Natural killer cell (primary cell): ENCODE measurements around the gene TP53BP2. TPM values are rescaled to one million over a fixed set of nuclear protein-coding genes. Genes with fewer than 3 reads are reported as not detected.
A peak's percentile ranks its signal among the peaks of the same experiment; 100 is the strongest.

Experiments used
- ATAC-seq, 3 donors: fragments of 150-1000 bp in 2 of 3; fragments of 200-7000 bp in 1 of 3; cut with Tn5 transposase; 1 replicate in 1 of 3; 2 replicates in 2 of 3; pipeline ENCODE4 v1.10.0; 2021; ENCODE audit warnings: mild to moderate bottlenecking in 2 of 3, moderate library complexity in 2 of 3
- DNase-seq, 2 donors: peaks; one replicate each; pipeline versions ENCODE4 v3.0.0 to v3.0.0-alpha.2; 2013 to 2021; ENCODE audit warnings: mixed read lengths in 1 of 2
- H3K27ac ChIP-seq: one replicate; pipeline ENCODE4 v1.5.1; 2013; ENCODE audit warnings: mild to moderate bottlenecking, low read length
- H3K27me3 ChIP-seq: one replicate; pipeline ENCODE4 v1.6.1; 2013; ENCODE audit warnings: low read length; ENCODE audit not compliant: control insufficient read depth, insufficient read depth
- H3K36me3 ChIP-seq: one replicate; pipeline ENCODE4 v1.6.1; 2013; ENCODE audit warnings: low read length; ENCODE audit not compliant: control insufficient read depth, insufficient read depth
- H3K4me1 ChIP-seq: one replicate; pipeline ENCODE4 v1.6.1; 2013; ENCODE audit warnings: low read length; ENCODE audit not compliant: control insufficient read depth, insufficient read depth
- H3K4me3 ChIP-seq: one replicate; pipeline ENCODE4 v1.5.1; 2013; ENCODE audit warnings: low read length
- H3K9me3 ChIP-seq: one replicate; pipeline ENCODE4 v1.6.1; 2013; ENCODE audit warnings: low read length; ENCODE audit not compliant: control insufficient read depth, insufficient read depth
- H3K27ac Mint-ChIP-seq, 2 donors: one replicate each; pipeline ENCODE4 v1.8.0; 2022; ENCODE audit warnings: mild to moderate bottlenecking in 2 of 2, mixed read lengths in 2 of 2, moderate library complexity in 1 of 2
- H3K27me3 Mint-ChIP-seq, 2 donors: one replicate each; pipeline ENCODE4 v1.8.0; 2022; ENCODE audit warnings: low read depth in 2 of 2, mixed read lengths in 2 of 2
- H3K36me3 Mint-ChIP-seq: one replicate; pipeline ENCODE4 v1.8.0; 2022; ENCODE audit warnings: mixed read lengths
- H3K4me1 Mint-ChIP-seq, 2 donors: one replicate each; pipeline ENCODE4 v1.8.0; 2022; ENCODE audit warnings: mixed read lengths in 2 of 2
- H3K4me3 Mint-ChIP-seq: one replicate; pipeline ENCODE4 v1.8.0; 2022; ENCODE audit warnings: mild to moderate bottlenecking, moderate library complexity, mixed read lengths
- H3K9me3 Mint-ChIP-seq, 2 donors: one replicate each; pipeline ENCODE4 v1.8.0; 2022; ENCODE audit warnings: mixed read lengths in 2 of 2
- WGBS: methylation state at CpG from one replicate; pipeline ENCODE4 v1.1.7; 2013; ENCODE audit warnings: missing lambda C conversion rate; ENCODE audit not compliant: insufficient coverage; 5-methylcytosine and 5-hydroxymethylcytosine counted together
- intact Hi-C: fragments of 100-400 bp; cut with micrococcal nuclease; formaldehyde crosslinking; loops from one replicate; pipeline ENCODE4 v1.14.2; 2022
- total RNA-seq, 4 donors: library from RNA; stranded (reverse); fragments of 120-200 nt in 1 of 4; gene quantifications; one replicate each; pipeline versions ENCODE4 v1.2.3 to v1.2.4, GENCODE V29; 2013 to 2022
- TF ChIP-seq, protein P1 (sequence below): fragments of 200-600 bp; IDR thresholded peaks from one replicate; pipeline ENCODE4 v1.8.0; 2022; ENCODE audit warnings: antibody characterized with exemption

TP53BP2 gene
- total RNA-seq, 3 donors from 2014 or later (not counting 1 experiment from before 2014, with no cell fraction given), result 69.7 to 93.7 (median 78.8) TPM

DNA sequence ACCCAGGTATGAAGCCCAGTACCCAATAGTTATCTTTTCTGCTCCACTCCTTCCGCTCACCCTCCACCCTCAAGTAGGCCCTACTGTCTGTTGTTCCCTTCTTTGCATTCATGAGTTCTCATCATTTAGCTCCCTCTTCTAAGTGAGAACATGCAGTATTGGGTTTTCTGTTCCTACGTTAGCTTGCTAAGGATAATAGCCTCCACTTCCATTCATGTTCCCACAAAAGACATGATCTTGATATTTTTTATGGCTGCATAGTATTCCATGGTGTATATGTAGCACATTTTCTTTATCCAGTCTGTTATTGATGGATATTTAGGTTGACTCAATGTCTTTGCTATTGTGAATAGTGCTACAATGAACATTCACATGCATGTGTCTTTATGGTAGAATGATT lies 2.8 kb upstream of the TP53BP2 start:
- H3K4me1 ChIP-seq, result peaks cover 16% of the 10 kb centered on the region
- H3K27me3 ChIP-seq, result peaks cover 2% of the 10 kb centered on the region
- TF ChIP-seq, protein P1, sequence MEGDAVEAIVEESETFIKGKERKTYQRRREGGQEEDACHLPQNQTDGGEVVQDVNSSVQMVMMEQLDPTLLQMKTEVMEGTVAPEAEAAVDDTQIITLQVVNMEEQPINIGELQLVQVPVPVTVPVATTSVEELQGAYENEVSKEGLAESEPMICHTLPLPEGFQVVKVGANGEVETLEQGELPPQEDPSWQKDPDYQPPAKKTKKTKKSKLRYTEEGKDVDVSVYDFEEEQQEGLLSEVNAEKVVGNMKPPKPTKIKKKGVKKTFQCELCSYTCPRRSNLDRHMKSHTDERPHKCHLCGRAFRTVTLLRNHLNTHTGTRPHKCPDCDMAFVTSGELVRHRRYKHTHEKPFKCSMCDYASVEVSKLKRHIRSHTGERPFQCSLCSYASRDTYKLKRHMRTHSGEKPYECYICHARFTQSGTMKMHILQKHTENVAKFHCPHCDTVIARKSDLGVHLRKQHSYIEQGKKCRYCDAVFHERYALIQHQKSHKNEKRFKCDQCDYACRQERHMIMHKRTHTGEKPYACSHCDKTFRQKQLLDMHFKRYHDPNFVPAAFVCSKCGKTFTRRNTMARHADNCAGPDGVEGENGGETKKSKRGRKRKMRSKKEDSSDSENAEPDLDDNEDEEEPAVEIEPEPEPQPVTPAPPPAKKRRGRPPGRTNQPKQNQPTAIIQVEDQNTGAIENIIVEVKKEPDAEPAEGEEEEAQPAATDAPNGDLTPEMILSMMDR, result no peak
- peaks cover 22 to 27% of the 10 kb centered on the region in 2 donors for H3K4me1 Mint-ChIP-seq
- H3K36me3 Mint-ChIP-seq, result no peaks in the 10 kb centered on the region
- intact Hi-C loops, result loop anchor here (5.0 kb wide), 1 partner anchor 131 kb away; no protein-coding TSS in a partner anchor
- no peak for ATAC-seq
- peaks cover 0 to 6% of the 10 kb centered on the region in 2 donors for H3K27me3 Mint-ChIP-seq
- H3K9me3 ChIP-seq, result no peaks in the 10 kb centered on the region
- H3K27ac ChIP-seq, result no peak overlapping the region
- H3K4me3 Mint-ChIP-seq, result no peak overlapping the region
- H3K36me3 ChIP-seq, result no peaks in the 10 kb centered on the region
- DNase-seq, result no peak
- 100% methylated on average over 1 of the region's 2 CpGs for WGBS
- H3K9me3 Mint-ChIP-seq, result no peaks in the 10 kb centered on the region
- H3K4me3 ChIP-seq, result no peak overlapping the region
- no peak overlapping the region for H3K27ac Mint-ChIP-seq

DNA sequence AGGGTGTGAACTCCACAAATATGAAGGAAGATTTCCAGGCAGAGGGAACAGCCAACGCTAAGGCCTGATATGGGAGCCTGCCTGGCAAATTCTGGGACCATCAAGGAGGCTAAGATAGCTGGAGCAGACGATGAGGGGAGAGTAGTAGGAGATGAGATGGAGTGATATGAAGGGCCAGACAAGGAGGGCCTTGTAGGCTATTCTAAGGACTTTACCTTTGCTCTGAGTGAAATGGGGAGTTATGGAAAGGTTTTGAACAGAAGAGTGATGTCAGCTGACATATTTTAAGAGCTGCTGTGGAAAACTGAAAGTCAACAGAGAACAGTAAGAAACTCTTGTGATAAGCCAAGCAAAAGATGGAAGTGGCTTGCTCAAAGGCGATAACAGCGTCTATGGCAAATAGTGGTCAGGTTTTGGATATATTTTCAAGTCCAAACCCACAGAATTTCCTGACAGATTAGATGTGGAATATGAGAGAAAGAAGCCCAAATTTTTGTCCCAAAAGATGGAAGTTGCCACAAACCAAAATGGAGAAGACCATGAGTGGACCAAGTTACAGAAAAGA lies 2.1 kb upstream of the TP53BP2 start:
- 96% methylated on average over 4 of the region's 4 CpGs for WGBS
- H3K27me3 Mint-ChIP-seq, result peaks cover 0 to 6% of the 10 kb centered on the region in 2 donors
- no peak overlapping the region for H3K27ac ChIP-seq
- no peak overlapping the region for H3K4me3 Mint-ChIP-seq
- TF ChIP-seq, protein P1, result no peak
- no peaks in the 10 kb centered on the region for H3K36me3 Mint-ChIP-seq
- peaks cover 16% of the 10 kb centered on the region for H3K4me1 ChIP-seq
- no peak for ATAC-seq
- no peak overlapping the region for H3K4me3 ChIP-seq
- H3K27me3 ChIP-seq, result peaks cover 2% of the 10 kb centered on the region
- no peaks in the 10 kb centered on the region for H3K9me3 ChIP-seq
- DNase-seq, result no peak
- peaks cover 27% of the 10 kb centered on the region in 2 donors for H3K4me1 Mint-ChIP-seq
- intact Hi-C loops, result loop anchor here (5.0 kb wide), 1 partner anchor 131 kb away; no protein-coding TSS in a partner anchor
- H3K36me3 ChIP-seq, result no peaks in the 10 kb centered on the region
- H3K9me3 Mint-ChIP-seq, result no peaks in the 10 kb centered on the region
- no peak overlapping the region for H3K27ac Mint-ChIP-seq

DNA sequence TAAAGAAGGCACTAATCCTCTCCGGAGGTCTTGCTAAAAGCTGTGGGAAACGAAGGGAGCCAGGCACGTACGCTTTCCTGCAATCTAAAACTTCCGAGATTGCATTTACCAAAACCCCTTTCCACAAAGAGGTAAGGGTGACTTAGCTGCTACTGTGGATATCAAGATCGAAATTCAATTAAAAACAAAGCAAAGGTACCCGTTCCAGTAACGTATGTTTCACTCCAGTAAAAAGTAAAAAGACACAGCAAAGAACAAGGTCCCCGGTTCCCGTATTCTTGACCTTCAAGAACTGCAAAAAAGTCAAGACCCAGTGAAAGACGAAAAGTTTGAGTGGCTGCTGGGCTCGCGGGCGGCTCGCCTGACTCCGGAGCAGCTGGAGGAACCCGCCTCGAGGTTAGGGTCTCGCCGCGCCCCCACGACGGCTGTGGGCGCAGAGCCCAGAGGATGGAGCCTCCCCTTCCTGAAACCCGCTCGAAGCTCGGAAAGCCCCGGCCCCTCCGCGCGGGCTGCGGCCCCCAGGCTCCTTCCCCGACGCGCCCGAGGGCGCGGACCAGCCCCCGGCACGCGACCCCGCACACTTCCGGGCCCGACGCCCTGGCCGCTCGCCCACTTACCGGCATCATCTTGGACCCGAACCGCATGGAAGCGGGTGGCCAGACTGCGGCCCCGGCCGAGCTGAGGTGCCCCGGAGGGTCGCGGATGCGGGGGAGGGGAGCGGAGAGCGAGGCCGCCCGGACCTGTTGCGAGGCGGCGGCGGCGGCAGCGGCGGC lies 524 bp downstream of the TP53BP2 start:
- Mint-ChIP-seq H3K36me3 (no peaks in the 10 kb centered on the region), H3K9me3 (no peaks in the 10 kb centered on the region), H3K27ac (peak overlapping the region; percentile 94 to 97), H3K27me3 (peaks cover 0 to 6% of the 10 kb centered on the region in 2 donors), H3K4me3 (peak overlapping the region; percentile 94), H3K4me1 (peaks cover 35 to 36% of the 10 kb centered on the region in 2 donors)
- DNase-seq (peak; percentile 62 to 84), ATAC-seq (peak; percentile 49 to 61 (median 51))
- intact Hi-C loops, result loop anchor here (5.0 kb wide), 1 partner anchor 128 kb away; no protein-coding TSS in a partner anchor
- Histone ChIP-seq H3K9me3 (no peaks in the 10 kb centered on the region), H3K27ac (peak overlapping the region; percentile 86), H3K4me3 (peak overlapping the region; percentile 64), H3K36me3 (no peaks in the 10 kb centered on the region), H3K27me3 (no peaks in the 10 kb centered on the region), H3K4me1 (peaks cover 16% of the 10 kb centered on the region)
- TF ChIP-seq, protein P1, result no peak
- WGBS, result 0% methylated on average over 69 of the region's 69 CpGs
